ENCODE data around the gene GOLGA7B.

Gene GOLGA7B

DNA sequence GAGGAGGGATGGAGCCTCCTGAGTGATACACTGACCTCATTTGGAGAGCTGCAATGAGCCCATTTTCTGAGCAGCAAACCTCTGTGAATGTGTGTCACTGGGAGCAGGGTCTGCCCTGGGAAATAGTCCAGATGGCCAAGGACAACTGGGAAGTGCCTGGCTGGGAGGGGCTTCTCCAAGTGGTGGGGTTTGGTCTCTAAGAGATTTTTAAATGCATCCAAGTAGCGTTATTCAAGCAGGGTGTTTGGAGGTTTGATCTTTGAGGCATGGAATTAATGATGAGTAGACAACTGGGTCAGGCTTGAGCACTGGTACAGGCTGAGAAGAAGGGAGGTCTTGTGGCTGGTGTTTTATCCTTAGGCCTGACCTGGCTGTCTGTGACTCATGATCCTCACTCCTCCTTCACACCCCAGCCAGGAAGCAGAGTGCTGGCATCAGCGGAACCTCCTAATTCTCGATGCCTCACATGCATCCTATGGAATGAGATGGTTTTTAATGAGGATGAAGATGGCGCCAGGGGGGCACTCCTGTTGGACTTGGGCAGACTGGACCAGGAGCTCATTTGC is 3.3 kb downstream of the GOLGA7B start:
- no peaks in the 10 kb centered on the region for H3K36me3 Mint-ChIP-seq (ENCODE audit: low read depth)
- H3K4me3 Mint-ChIP-seq = no peak overlapping the region
- no peak overlapping the region for H3K27ac Mint-ChIP-seq
- TF ChIP-seq, protein P1, sequence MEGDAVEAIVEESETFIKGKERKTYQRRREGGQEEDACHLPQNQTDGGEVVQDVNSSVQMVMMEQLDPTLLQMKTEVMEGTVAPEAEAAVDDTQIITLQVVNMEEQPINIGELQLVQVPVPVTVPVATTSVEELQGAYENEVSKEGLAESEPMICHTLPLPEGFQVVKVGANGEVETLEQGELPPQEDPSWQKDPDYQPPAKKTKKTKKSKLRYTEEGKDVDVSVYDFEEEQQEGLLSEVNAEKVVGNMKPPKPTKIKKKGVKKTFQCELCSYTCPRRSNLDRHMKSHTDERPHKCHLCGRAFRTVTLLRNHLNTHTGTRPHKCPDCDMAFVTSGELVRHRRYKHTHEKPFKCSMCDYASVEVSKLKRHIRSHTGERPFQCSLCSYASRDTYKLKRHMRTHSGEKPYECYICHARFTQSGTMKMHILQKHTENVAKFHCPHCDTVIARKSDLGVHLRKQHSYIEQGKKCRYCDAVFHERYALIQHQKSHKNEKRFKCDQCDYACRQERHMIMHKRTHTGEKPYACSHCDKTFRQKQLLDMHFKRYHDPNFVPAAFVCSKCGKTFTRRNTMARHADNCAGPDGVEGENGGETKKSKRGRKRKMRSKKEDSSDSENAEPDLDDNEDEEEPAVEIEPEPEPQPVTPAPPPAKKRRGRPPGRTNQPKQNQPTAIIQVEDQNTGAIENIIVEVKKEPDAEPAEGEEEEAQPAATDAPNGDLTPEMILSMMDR (IDR thresholded peaks at IDR 0.05) = no peak
- DNase-seq = no peak
- peaks cover 6% of the 10 kb centered on the region for H3K4me1 Mint-ChIP-seq
- peaks cover 74% of the 10 kb centered on the region for H3K27me3 Mint-ChIP-seq (ENCODE audit: low read depth, poor library complexity)
- no peaks in the 10 kb centered on the region for H3K9me3 Mint-ChIP-seq

DNA sequence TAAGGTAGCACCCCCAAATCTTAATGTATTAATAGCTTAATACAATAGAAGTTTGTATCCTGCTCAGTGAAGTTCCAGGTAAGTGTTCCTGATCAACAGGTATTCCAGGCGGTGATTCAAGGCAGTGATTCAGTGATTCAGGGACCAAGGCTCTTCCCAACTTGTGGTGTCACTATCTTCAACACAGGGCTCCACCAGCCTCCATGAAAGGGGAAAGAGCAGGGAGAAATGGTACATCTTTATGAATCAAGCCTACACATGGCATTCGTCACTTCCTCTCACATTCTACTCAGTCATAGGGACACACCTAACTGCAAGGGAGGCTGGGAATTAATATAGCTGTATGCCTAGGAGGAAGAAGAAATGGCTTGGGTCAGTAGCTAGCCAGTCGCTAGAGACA is 5.1 kb downstream of the GOLGA7B start:
- H3K27me3 Mint-ChIP-seq (ENCODE audit: low read depth, poor library complexity) = peaks cover 90% of the 10 kb centered on the region
- no peaks in the 10 kb centered on the region for H3K4me1 Mint-ChIP-seq
- no peaks in the 10 kb centered on the region for H3K9me3 Mint-ChIP-seq
- no peak for DNase-seq
- H3K27ac Mint-ChIP-seq = no peak overlapping the region
- TF ChIP-seq, protein P1 (IDR thresholded peaks at IDR 0.05) = no peak
- no peak overlapping the region for H3K4me3 Mint-ChIP-seq
- no peaks in the 10 kb centered on the region for H3K36me3 Mint-ChIP-seq (ENCODE audit: low read depth)

DNA sequence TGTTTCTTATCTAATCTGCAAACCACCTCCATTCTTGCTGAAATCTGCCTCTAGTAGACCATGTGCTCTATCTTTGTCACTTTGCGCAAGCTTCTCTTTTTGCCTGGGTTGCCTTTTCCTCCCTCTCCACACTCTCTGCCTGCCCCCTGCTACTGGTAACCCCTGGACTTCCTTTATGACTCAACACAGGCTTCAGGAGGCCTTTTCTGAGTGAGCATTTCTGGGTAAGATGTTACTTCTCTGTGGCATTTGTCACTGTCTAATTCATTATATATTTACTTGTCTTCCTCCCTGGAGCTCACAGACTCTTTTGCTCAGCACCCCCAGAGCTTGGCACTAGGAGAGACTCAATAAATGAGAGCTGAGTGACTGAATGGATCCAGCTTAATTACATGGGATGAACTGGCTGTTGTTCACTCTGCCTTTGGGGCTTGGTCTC is 8.4 kb downstream of the GOLGA7B start:
- no peak for DNase-seq
- Mint-ChIP-seq H3K4me3 (no peak overlapping the region), H3K27ac (no peak overlapping the region), H3K27me3 (ENCODE audit: low read depth, poor library complexity) (peaks cover 76% of the 10 kb centered on the region), H3K9me3 (no peaks in the 10 kb centered on the region), H3K4me1 (peaks cover 6% of the 10 kb centered on the region), H3K36me3 (ENCODE audit: low read depth) (no peaks in the 10 kb centered on the region)
- TF ChIP-seq, protein P1 (IDR thresholded peaks at IDR 0.05) = no peak

DNA sequence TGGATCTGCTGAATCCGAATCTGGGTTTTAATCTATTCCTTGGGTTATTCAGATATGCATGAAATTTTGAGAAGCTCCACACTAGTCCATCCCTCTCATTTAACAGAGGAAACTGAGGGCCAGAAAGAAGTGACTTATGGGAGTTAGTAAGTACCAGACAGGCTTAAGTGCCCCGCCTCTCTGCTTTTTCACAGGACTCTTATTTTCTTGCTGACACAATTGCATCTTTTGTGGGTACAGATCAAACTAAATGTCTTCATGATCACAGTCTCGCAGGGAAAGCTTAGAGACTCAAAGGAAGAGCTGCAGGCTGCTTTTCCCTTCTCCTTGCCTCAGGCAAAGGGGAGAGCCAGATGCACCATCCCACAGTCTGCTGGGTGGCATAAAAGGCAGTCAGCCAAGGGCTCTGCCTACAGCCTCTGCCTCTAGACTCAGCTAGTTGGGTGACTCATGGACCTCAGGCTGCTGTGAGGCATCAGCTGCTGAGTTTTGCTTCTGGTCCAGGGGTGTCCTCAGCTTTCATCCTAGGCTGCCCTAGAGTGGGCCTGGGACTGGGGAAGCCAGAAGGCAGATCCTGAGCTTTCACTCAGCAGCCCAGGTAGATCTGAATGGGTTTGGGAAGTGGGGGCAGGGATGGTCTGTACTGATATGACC is 11.6 kb downstream of the GOLGA7B start:
- Mint-ChIP-seq H3K27me3 (ENCODE audit: low read depth, poor library complexity) (peaks cover 59% of the 10 kb centered on the region), H3K9me3 (no peaks in the 10 kb centered on the region), H3K36me3 (ENCODE audit: low read depth) (no peaks in the 10 kb centered on the region), H3K4me3 (no peak overlapping the region), H3K27ac (no peak overlapping the region), H3K4me1 (peaks cover 9% of the 10 kb centered on the region)
- no peak for DNase-seq
- TF ChIP-seq, protein P1 (IDR thresholded peaks at IDR 0.05) = no peak

DNA sequence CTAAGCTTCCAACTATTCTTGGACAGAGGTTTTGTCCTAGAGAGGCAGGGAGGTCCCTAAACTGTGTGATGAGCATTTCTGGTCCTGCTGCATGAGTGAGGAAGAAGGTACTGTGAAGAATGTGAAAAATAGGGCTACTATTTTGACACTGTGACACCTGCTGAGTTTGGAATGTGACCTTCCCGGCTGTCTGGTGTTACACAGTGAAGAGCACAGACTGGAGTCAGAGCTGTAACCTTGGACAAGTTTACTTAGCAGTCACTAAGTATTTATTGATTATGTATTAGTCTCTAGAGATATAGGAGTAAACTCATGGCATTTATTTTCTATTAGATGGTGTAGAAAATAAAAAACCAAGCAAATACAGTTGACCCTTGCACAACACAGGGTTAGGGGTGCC is 12.3 kb downstream of the GOLGA7B start:
- Mint-ChIP-seq H3K9me3 (no peaks in the 10 kb centered on the region), H3K4me1 (peaks cover 10% of the 10 kb centered on the region), H3K4me3 (no peak overlapping the region), H3K36me3 (ENCODE audit: low read depth) (no peaks in the 10 kb centered on the region), H3K27me3 (ENCODE audit: low read depth, poor library complexity) (peaks cover 53% of the 10 kb centered on the region), H3K27ac (no peak overlapping the region)
- TF ChIP-seq, protein P1 (IDR thresholded peaks at IDR 0.05) = no peak
- no peak for DNase-seq

DNA sequence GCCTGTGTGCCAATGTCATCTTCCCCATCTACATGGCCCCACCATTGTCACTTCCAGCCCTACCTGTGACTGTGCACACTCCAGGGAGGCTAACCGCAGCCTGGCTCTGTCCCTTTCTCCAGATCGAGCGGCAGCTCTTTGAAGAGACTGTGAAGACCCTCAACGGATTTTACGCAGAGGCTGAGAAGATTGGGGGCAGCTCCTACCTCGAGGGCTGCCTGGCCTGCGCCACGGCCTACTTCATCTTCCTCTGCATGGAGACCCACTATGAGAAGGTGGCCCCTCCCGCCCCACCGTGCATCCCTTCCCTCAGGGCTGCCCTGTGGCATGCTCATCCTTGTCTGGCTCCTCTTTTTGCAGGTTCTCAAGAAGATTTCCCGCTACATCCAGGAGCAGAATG is 14.2 kb downstream of the GOLGA7B start:
- H3K27me3 Mint-ChIP-seq (ENCODE audit: low read depth, poor library complexity) = peaks cover 36% of the 10 kb centered on the region
- DNase-seq = no peak
- no peak overlapping the region for H3K4me3 Mint-ChIP-seq
- H3K27ac Mint-ChIP-seq = no peak overlapping the region
- TF ChIP-seq, protein P1 (IDR thresholded peaks at IDR 0.05) = no peak
- H3K4me1 Mint-ChIP-seq = peaks cover 10% of the 10 kb centered on the region
- no peaks in the 10 kb centered on the region for H3K9me3 Mint-ChIP-seq
- no peaks in the 10 kb centered on the region for H3K36me3 Mint-ChIP-seq (ENCODE audit: low read depth)

Data from nephron progenitor cell (in vitro differentiated cells).